ENCODE measurements around the gene LHX5. TPM values are rescaled to one million over a fixed set of nuclear protein-coding genes. Genes with fewer than 3 reads are reported as not detected.

The LHX5 gene
- total RNA-seq, 4 donors from 2014 or later: not detected

DNA sequence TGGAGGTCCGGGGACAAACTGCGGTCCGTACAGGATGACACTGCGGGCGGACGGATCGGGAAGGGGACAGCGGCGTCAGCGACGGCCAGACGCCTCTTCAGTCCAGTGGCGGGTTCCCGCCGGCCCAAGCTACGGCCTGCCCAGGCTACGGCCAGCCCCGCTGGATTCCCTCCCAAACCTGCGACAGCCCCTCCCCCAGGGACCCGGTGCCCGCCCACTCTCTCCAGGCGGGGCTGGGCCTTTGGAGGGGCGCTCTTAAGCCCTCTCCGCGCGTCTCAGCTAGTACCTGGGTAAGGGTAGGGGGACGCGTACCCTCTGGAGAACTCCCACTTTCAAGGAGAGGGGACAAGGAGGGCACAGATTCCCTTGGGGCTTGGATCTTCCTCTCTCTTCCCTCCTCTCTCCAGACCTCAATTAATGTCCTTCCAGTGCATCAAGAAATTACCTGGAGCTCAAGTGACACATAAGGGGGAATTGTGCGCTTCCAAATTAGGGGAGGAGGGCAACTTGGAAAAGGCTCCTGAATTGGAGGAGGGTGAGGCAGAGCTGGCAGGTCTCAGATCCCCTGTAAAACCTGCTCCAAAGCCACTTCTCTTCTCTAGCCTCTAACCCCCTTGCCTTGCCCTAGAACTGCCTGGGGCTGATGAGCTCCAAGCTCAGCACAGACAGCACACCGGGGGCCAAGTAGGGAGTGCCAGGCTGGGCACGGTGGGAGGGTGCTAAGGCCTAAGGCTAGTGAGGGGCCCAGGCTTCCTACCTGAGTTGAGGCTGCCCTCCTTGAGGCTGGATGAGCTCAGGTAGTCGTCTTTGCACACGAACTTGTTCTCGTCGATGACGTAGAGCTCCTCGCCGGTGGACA lies 3.1 kb downstream of the LHX5 start:
- no peak for DNase-seq
- Histone ChIP-seq H3K4me1 (peaks cover under 1 to 34% (median 29%) of the 10 kb centered on the region in 4 donors), H3K4me3 (no peak overlapping the region), H3K27me3 (peaks cover 100% of the 10 kb centered on the region), H3K36me3 (no peaks in the 10 kb centered on the region), H3K9me3 (no peaks in the 10 kb centered on the region), H3K27ac (no peak overlapping the region)
- WGBS, 2 donors (ENCODE audit: low coverage in 1 of 2): 0 to 9% methylated on average over 2 to 38 of the region's 38 CpGs
- in situ Hi-C loops (cut with MboI; ENCODE audit: low pct_ligation_motif_present in 1 of 4, low pct_unique_long_range_greater_than_20kb in 1 of 4, low sequenced_read_pairs in 3 of 4): loop anchor here in 2 of 4 donors (25.0 kb wide), 1 partner anchor 444 kb away; no protein-coding TSS in a partner anchor
- intact Hi-C loops (cut with DNase I; ENCODE audit: low total_unique reads): loop anchor here (10.0 kb wide), 1 partner anchor 446 kb away; no protein-coding TSS in a partner anchor
- TF ChIP-seq POLR2A (IDR thresholded peaks at IDR 0.05) (no peak), EP300 (IDR thresholded peaks at IDR 0.05; ENCODE audit: low read depth) (no peak), POLR2AphosphoS5 (IDR thresholded peaks at IDR 0.05) (no peak)
- TF ChIP-seq, protein P1, sequence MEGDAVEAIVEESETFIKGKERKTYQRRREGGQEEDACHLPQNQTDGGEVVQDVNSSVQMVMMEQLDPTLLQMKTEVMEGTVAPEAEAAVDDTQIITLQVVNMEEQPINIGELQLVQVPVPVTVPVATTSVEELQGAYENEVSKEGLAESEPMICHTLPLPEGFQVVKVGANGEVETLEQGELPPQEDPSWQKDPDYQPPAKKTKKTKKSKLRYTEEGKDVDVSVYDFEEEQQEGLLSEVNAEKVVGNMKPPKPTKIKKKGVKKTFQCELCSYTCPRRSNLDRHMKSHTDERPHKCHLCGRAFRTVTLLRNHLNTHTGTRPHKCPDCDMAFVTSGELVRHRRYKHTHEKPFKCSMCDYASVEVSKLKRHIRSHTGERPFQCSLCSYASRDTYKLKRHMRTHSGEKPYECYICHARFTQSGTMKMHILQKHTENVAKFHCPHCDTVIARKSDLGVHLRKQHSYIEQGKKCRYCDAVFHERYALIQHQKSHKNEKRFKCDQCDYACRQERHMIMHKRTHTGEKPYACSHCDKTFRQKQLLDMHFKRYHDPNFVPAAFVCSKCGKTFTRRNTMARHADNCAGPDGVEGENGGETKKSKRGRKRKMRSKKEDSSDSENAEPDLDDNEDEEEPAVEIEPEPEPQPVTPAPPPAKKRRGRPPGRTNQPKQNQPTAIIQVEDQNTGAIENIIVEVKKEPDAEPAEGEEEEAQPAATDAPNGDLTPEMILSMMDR (IDR thresholded peaks at IDR 0.05): no peak

DNA sequence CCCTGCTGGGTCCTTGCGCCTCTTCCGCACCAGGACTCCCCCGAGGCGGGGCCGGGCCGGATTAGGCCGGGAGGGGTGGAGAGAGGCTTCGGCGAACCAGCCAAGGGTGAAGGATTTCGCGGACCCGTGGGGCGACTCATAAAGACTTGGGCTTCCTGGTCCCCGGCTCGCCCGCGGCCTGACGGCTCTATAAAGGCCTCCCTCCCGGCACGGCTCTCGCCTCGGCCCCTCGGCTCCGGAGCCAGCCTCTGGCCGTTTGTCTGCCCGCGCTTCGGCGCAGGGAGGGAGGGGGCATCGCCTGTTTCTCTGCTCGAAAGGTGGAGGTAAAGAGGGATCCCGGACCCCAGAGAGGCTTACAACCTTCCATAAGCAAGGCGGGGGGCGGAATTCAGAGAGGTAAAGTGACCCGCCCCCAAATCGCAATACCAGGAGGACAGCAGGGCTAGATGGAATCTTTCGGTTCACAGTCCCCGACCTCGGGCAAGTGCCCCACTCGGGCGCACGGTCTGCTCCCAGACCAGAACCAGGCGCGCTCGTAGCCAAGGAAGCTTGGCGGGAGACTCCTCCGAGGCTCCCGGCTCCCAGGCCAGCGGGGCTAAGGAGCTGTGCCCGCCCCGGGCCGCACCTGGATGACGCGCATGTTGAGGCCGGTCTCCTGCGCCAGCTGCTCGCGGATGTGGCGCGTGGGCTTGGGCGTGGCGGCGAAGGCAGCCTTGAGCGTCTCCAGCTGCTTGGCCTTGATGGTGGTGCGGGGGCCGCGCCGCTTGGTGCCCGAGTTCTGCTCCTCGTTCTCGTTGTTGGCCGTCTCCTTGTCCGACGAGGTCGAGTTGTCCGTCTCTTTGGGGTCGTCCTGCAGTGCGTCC lies 3.9 kb downstream of the LHX5 start:
- intact Hi-C loops (cut with DNase I; ENCODE audit: low total_unique reads): loop anchor here (10.0 kb wide), 1 partner anchor 447 kb away; no protein-coding TSS in a partner anchor
- H3K36me3 ChIP-seq: no peaks in the 10 kb centered on the region
- DNase-seq: no peak
- H3K9me3 ChIP-seq: no peaks in the 10 kb centered on the region
- H3K27ac ChIP-seq: no peak overlapping the region
- peaks cover 100% of the 10 kb centered on the region for H3K27me3 ChIP-seq
- in situ Hi-C loops (cut with MboI; ENCODE audit: low pct_ligation_motif_present in 1 of 4, low pct_unique_long_range_greater_than_20kb in 1 of 4, low sequenced_read_pairs in 3 of 4): loop anchor here in 2 of 4 donors (25.0 kb wide), 1 partner anchor 445 kb away; no protein-coding TSS in a partner anchor
- WGBS, 2 donors (ENCODE audit: low coverage in 1 of 2): 0 to 2% methylated on average over 18 to 74 of the region's 78 CpGs
- peak overlapping the region in 3 of 4 donors; percentile 17 to 47 (median 30) for H3K4me3 ChIP-seq
- TF ChIP-seq, protein P1 (IDR thresholded peaks at IDR 0.05): no peak
- TF ChIP-seq POLR2A (IDR thresholded peaks at IDR 0.05) (no peak), EP300 (IDR thresholded peaks at IDR 0.05; ENCODE audit: low read depth) (no peak), POLR2AphosphoS5 (IDR thresholded peaks at IDR 0.05) (no peak)
- H3K4me1 ChIP-seq: peaks cover 8 to 42% (median 38%) of the 10 kb centered on the region in 4 donors

- TF ChIP-seq EP300 (IDR thresholded peaks at IDR 0.05; ENCODE audit: low read depth) (no peak), POLR2A (IDR thresholded peaks at IDR 0.05) (no peak)
- in situ Hi-C loops (cut with MboI; ENCODE audit: low pct_ligation_motif_present in 1 of 4, low pct_unique_long_range_greater_than_20kb in 1 of 4, low sequenced_read_pairs in 3 of 4): loop anchor here in 2 of 4 donors (25.0 kb wide), 1 partner anchor 445 kb away; no protein-coding TSS in a partner anchor
- Histone ChIP-seq H3K27ac (no peak overlapping the region), H3K36me3 (no peaks in the 10 kb centered on the region), H3K9me3 (no peaks in the 10 kb centered on the region), H3K4me1 (peaks cover 8 to 47% (median 44%) of the 10 kb centered on the region in 4 donors), H3K27me3 (peaks cover 100% of the 10 kb centered on the region), H3K4me3 (peak overlapping the region in 3 of 4 donors; percentile 17 to 47 (median 30))
- intact Hi-C loops (cut with DNase I; ENCODE audit: low total_unique reads): loop anchor here (10.0 kb wide), 1 partner anchor 448 kb away; no protein-coding TSS in a partner anchor
- no peak for DNase-seq
- WGBS, 2 donors (ENCODE audit: low coverage in 1 of 2): 9% methylated on average over 31 of the region's 31 CpGs; no CpG with 5 or more reads in 1 of the 2 donors
Measured at GRCh38 chr12:113467142-113467501, 4.5 kb downstream of the LHX5 start.

DNA sequence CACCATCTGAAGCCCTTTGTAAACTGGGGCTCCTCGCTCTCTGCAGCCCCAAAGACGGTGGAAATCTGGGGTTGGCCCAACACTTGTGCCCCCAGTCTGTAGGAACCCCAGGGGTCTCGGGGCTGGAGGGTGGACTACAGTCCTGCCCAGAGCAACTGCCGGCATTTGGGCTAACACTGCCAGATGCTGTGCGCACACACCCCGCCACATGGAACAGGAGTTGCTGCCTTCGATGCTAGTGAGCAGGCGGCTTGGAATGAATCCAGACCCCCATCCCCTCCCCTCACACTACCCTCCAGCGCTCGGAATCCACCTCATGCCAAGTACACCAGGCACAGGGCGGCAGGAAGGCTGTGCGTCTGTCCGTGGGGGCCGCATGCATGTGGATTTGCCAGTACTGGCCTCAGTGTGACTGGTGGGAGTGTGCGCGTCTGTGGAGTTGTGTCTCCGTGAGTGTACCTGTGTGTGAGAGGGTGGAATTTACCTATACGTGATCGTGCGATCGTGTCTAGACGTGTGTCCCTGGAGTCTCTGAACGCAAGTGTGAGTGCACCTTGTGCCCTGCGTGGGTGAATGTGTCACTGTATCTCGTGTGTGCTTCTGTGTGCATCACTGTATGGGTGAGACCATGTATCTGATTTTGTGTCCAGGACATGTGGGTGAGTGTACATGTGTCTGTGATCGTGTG lies 5.1 kb downstream of the LHX5 start:
- Histone ChIP-seq H3K9me3 (no peaks in the 10 kb centered on the region), H3K36me3 (no peaks in the 10 kb centered on the region), H3K4me1 (peaks cover 8 to 49% (median 44%) of the 10 kb centered on the region in 4 donors), H3K27me3 (peaks cover 100% of the 10 kb centered on the region), H3K4me3 (peak overlapping the region in 1 of 4 donors; percentile 30), H3K27ac (no peak overlapping the region)
- DNase-seq: no peak
- in situ Hi-C loops (cut with MboI; ENCODE audit: low pct_ligation_motif_present in 1 of 4, low pct_unique_long_range_greater_than_20kb in 1 of 4, low sequenced_read_pairs in 3 of 4): loop anchor here in 2 of 4 donors (25.0 kb wide), 1 partner anchor 446 kb away; no protein-coding TSS in a partner anchor
- WGBS, 2 donors (ENCODE audit: low coverage in 1 of 2): 0 to 20% methylated on average over 1 to 14 of the region's 26 CpGs
- intact Hi-C loops (cut with DNase I; ENCODE audit: low total_unique reads): loop anchor here (10.0 kb wide), 1 partner anchor 448 kb away; no protein-coding TSS in a partner anchor
- TF ChIP-seq POLR2AphosphoS5 (IDR thresholded peaks at IDR 0.05): no peak
- TF ChIP-seq, protein P1 (IDR thresholded peaks at IDR 0.05): no peak
- TF ChIP-seq POLR2A (IDR thresholded peaks at IDR 0.05): no peak
- no peak for TF ChIP-seq EP300 (IDR thresholded peaks at IDR 0.05; ENCODE audit: low read depth)

Measured in transverse colon (tissue), 4 donors.